GM23338 (cell line): ENCODE measurements around the gene DUSP5.

Experiments
- CREB1 ChIP-seq: fragments of 250-450 bp; sonication (Bioruptor Pico); IDR thresholded peaks from 2 replicates; pipeline ENCODE4 v1.5.0; 2020; ENCODE audit warnings: low read depth, mild to moderate bottlenecking, moderate library complexity
- CTCF ChIP-seq, 2 experiments: fragments of 200-600 bp in 1 of 2; sonication (generic) in 1 of 2; conservative IDR thresholded peaks; 2 replicates each; pipeline versions ENCODE4 v1.5.1 to v1.6.1; 2016 to 2017; ENCODE audit warnings: antibody characterized with exemption in 2 of 2, low read depth in 2 of 2, mild to moderate bottlenecking in 2 of 2, moderate library complexity in 1 of 2
- EZH2 ChIP-seq: fragments of 200-600 bp; sonication (generic); IDR thresholded peaks from one replicate; pipeline ENCODE4 v1.8.0; 2017; ENCODE audit warnings: antibody characterized with exemption, mild to moderate bottlenecking, low read depth; ENCODE audit not compliant: unreplicated experiment
- EZH2phosphoT487 ChIP-seq: fragments of 200-600 bp; sonication (generic); IDR thresholded peaks from one replicate; pipeline ENCODE4 v1.8.1; 2018; ENCODE audit warnings: antibody characterized with exemption; ENCODE audit not compliant: unreplicated experiment
- JUNB ChIP-seq: IDR thresholded peaks from one replicate; pipeline ENCODE4 v1.6.1; 2016; ENCODE audit warnings: antibody characterized with exemption; ENCODE audit not compliant: unreplicated experiment
- POLR2AphosphoS5 ChIP-seq: IDR thresholded peaks from 2 replicates; pipeline ENCODE4 v1.6.1; 2016; ENCODE audit warnings: antibody characterized with exemption, low read depth
- REST ChIP-seq: IDR thresholded peaks from one replicate; pipeline ENCODE4 v1.6.1; 2018; ENCODE audit warnings: antibody characterized with exemption; ENCODE audit not compliant: unreplicated experiment

- TF ChIP-seq EZH2 (no peak), POLR2AphosphoS5 (no peak), CTCF (conservative IDR thresholded peaks at IDR 0.05; ENCODE audit: low read depth in 2 of 2) (no peak), EZH2phosphoT487 (no peak), REST (no peak), CREB1 (CRISPR knock-in tag) (no peak), JUNB (no peak)
Measured at GRCh38 chr10:110510730-110511129, 13.0 kb downstream of the DUSP5 start.
